ENCODE data around the gene CDH10.

GRCh38 chr5:24472518-24472917 is 172.3 kb downstream of the CDH10 start:
- TF ChIP-seq CTCF (IDR thresholded peaks at IDR 0.05 in 4 of 5, conservative IDR thresholded peaks at IDR 0.05 in 1 of 5) (no peak), POLR2A (IDR thresholded peaks at IDR 0.05) (no peak)
